SK-N-MC (cell line): Measurements from ENCODE around the gene SHC3.

Experiments
- DNase-seq: peaks from one replicate; pipeline ENCODE4 v3.0.0-alpha.2; 2011; ENCODE audit warnings: low read depth, low spot score
- H3K27ac ChIP-seq: fragments of 200-600 bp; sonication (generic); 2 replicates; pipeline ENCODE4 v1.5.1; 2016; ENCODE audit warnings: mixed run types
- H3K36me3 ChIP-seq: fragments of 200-600 bp; sonication (generic); 2 replicates; pipeline ENCODE4 v1.6.1; 2017; ENCODE audit warnings: antibody characterized with exemption, low read length, mixed read lengths; ENCODE audit not compliant: insufficient read depth
- H3K4me3 ChIP-seq: fragments of 200-600 bp; sonication (generic); 2 replicates; pipeline ENCODE4 v1.5.1; 2016
- H3K9ac ChIP-seq: fragments of 200-600 bp; sonication (generic); 2 replicates; pipeline ENCODE4 v1.8.0; 2017; ENCODE audit warnings: mixed run types, mixed read lengths; ENCODE audit not compliant: insufficient read length
- H3K9me3 ChIP-seq: fragments of 200-600 bp; sonication (generic); 2 replicates; pipeline ENCODE4 v1.6.1; 2017; ENCODE audit warnings: low read depth, mild to moderate bottlenecking, antibody characterized with exemption, low read length, moderate library complexity, mixed read lengths
- EZH2 ChIP-seq: fragments of 200-600 bp; sonication (generic); IDR thresholded peaks from one replicate; pipeline ENCODE4 v1.6.1; 2017; ENCODE audit warnings: antibody characterized with exemption
- FOXP2 ChIP-seq: optimal IDR thresholded peaks from 2 replicates; pipeline ENCODE3; 2011; ENCODE audit warnings: mild to moderate bottlenecking, moderate library complexity; ENCODE audit not compliant: insufficient read depth; ENCODE audit errors: extremely low read length, control extremely low read depth
- POLR2AphosphoS5 ChIP-seq: IDR thresholded peaks from 2 replicates; pipeline ENCODE4 v1.6.1; 2012; ENCODE audit warnings: mild to moderate bottlenecking, low read depth, low read length, borderline replicate concordance

The SHC3 gene

DNA sequence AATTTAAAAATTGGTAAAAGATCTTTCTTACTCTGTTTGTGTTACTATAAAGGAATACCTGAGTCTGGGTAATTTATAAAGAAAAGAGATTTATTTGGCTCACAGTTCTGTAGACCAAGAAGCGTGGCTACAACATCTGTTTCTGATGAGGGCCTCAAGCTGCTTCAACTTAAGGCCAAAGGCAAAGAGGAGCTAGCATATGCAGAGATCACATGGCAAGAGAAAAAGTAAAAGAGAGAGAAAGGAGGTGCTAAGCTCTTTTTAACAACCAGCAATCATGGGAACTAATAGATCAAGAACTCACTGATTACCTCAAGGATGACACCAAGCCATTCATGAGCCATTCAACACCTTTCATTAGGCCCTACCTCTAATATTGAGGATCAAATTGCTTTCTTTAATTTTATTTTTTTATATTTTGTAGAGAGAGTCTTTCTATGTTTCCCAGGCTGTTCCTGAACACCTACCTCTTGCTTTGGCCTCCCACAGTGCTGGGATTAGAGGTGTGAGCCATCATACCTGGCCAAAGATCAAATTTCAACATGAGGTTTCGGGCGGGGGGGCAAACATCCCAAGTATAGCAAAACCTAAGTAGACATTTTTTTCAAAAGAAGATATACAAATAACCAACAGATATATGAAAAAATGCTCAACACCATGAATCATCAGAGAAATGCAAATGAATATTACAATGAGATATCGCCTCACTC is 16.0 kb upstream of the SHC3 start:
- no peak for DNase-seq
- Histone ChIP-seq H3K9me3 (no peaks in the 10 kb centered on the region), H3K27ac (no peak overlapping the region), H3K36me3 (no peaks in the 10 kb centered on the region), H3K9ac (no peak overlapping the region), H3K4me3 (no peak overlapping the region)
- TF ChIP-seq POLR2AphosphoS5 (no peak), EZH2 (no peak), FOXP2 (no peak)

DNA sequence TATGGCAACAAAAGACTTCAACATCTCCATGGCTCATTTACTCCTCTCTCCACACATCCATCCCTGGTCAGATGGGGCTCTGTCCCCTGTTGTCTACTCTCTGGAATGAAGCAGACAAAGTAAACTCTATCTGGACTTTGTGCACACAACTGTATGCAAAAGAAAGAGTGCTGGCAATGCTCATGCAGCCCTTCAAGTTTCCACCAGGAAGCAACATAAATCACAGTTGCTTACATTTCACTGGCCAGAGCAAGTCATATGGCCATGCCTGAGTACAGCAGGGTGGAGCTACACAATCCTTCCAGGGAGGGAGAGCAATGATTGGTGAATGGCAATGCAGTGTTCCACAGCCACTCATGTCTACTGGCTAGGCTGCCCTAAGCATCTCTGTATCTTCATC is 12.4 kb upstream of the SHC3 start:
- TF ChIP-seq EZH2: no peak
- TF ChIP-seq FOXP2: no peak
- no peak for TF ChIP-seq POLR2AphosphoS5

DNA sequence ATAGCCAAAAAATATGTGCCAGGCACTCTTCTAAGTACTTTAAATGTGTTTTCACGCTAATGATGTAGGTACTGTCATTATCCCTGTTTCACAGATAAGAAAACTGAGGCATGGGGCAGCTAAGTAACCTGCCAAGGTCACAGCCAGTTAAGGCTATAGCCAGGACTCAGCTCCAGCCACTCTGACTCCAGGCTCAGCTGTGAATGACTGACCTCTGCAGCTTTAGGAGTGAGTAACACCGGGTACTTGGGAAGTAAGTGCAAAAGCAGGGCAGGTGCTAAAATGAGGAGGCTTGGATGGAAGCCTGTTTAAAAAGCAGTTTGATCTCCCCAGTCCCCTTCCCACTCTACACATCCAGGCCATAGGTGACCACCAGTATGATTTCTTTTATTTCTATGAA is 10.6 kb upstream of the SHC3 start:
- H3K9ac ChIP-seq: no peak overlapping the region
- no peaks in the 10 kb centered on the region for H3K36me3 ChIP-seq
- no peak overlapping the region for H3K27ac ChIP-seq
- DNase-seq: no peak
- TF ChIP-seq EZH2 (no peak), POLR2AphosphoS5 (no peak), FOXP2 (no peak)
- no peak overlapping the region for H3K4me3 ChIP-seq
- H3K9me3 ChIP-seq: no peaks in the 10 kb centered on the region

More for the DNA sequence above, 12.4 kb upstream of the SHC3 start:
- Histone ChIP-seq H3K9me3 (no peaks in the 10 kb centered on the region), H3K36me3 (no peaks in the 10 kb centered on the region), H3K27ac (no peak overlapping the region), H3K9ac (no peak overlapping the region), H3K4me3 (no peak overlapping the region)
- DNase-seq: no peak

DNA sequence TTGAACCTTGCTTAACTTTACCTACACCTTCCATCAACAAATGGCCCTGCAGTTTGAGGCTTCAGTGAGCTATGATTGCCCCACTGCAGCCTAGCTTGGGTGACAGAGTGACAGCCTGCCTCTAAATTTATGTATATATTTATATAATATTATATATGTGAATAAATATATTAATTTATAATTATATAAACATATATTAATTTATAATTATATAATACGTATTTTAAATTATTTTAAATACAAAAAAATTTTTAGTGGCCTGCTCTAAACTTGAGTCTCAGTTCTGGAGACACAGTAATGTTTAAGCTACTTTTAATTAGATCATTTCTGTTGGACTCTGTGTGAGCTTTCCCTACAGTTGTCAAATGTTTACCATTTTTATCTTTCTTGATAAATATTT is 9.3 kb upstream of the SHC3 start:
- no peak overlapping the region for H3K27ac ChIP-seq
- no peak for DNase-seq
- H3K4me3 ChIP-seq: no peak overlapping the region
- H3K9ac ChIP-seq: no peak overlapping the region
- TF ChIP-seq EZH2 (no peak), FOXP2 (no peak), POLR2AphosphoS5 (no peak)
- H3K9me3 ChIP-seq: no peaks in the 10 kb centered on the region
- H3K36me3 ChIP-seq: no peaks in the 10 kb centered on the region

DNA sequence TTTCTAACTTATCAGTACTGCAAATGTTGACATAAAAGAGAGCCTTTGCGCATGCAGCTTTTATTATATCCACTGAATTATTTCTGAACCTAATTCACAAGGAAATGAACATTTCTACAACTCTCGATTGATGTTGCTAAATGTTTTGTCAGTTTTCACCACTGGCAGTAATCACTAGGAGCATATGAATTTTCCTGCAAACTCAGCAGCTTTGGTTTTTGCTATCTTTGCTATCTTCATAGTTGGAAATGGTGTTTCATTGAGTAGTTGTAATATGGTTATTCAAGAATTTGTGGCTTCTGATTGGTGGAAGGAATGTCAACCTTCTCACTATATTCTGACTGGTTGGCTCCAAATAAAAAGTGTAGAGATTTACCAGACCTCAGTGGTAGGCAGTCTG is 8.9 kb upstream of the SHC3 start:
- Histone ChIP-seq H3K36me3 (no peaks in the 10 kb centered on the region), H3K4me3 (no peak overlapping the region), H3K27ac (no peak overlapping the region), H3K9me3 (no peaks in the 10 kb centered on the region), H3K9ac (no peak overlapping the region)
- no peak for DNase-seq
- TF ChIP-seq POLR2AphosphoS5 (no peak), EZH2 (no peak), FOXP2 (no peak)

DNA sequence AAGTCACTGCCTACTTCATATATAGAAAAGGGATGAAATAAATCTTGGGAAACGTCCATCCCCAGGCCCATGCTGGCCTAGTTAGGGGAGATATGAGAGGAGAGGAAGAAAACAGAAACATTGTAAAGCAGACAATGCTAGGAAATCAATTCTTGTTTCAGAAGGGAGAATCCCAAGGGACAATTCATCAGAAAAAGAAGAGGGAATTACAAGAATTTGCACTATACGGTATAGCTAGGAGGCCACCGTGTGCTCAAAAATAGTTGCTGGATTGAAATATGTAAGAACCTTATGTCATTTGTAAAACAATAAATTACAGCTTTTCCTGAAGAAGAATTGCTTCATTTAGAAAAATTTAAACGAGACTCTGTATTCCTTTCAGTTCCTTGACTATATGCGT is 8.3 kb upstream of the SHC3 start:
- Histone ChIP-seq H3K36me3 (no peaks in the 10 kb centered on the region), H3K9me3 (no peaks in the 10 kb centered on the region), H3K27ac (no peak overlapping the region), H3K4me3 (no peak overlapping the region), H3K9ac (no peak overlapping the region)
- DNase-seq: no peak
- TF ChIP-seq POLR2AphosphoS5: no peak
- no peak for TF ChIP-seq FOXP2
- no peak for TF ChIP-seq EZH2

DNA sequence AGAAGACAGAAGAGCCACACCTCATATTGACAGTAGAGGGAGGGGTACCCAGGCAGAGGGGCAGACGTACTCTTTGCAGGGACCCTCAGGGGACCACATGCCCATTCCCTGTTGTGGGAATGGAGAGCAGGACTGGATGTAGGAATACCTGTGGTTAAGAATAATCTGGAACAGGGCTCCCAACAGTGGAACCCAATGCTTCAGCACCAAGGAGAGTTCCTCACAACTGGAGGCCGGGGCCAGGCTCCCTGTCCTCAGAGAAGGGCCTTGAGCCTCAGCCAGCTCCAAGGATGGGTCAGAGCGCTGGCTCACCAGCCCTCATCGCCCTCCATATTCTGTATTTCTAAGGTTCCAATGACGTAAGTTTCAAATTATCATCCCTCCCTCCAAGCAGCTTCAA is 7.4 kb upstream of the SHC3 start:
- Histone ChIP-seq H3K9me3 (no peaks in the 10 kb centered on the region), H3K27ac (no peak overlapping the region), H3K36me3 (no peaks in the 10 kb centered on the region), H3K9ac (no peak overlapping the region), H3K4me3 (no peak overlapping the region)
- DNase-seq: no peak
- TF ChIP-seq EZH2 (no peak), POLR2AphosphoS5 (no peak)

DNA sequence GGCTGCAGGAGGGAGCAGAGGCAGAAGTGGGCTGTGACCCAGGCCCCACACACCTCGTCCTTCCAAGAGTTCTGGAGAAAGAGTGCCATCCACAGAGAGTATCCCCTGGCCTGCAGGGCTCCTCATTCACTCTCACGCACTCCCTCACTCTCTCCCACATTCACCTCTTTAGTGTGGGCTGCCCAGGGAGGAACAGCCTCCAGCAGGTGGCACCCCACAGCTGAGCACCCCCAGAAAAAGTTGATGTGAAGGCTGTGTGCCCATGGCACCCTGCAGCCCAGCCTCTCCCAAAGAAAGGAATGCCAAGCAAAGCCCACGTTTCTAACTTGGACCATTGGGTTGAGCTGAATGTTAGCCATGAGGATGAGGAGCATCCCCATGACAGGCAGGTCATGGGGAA is 4.5 kb upstream of the SHC3 start:
- DNase-seq: no peak
- TF ChIP-seq FOXP2 (no peak), EZH2 (no peak), POLR2AphosphoS5 (no peak)

DNA sequence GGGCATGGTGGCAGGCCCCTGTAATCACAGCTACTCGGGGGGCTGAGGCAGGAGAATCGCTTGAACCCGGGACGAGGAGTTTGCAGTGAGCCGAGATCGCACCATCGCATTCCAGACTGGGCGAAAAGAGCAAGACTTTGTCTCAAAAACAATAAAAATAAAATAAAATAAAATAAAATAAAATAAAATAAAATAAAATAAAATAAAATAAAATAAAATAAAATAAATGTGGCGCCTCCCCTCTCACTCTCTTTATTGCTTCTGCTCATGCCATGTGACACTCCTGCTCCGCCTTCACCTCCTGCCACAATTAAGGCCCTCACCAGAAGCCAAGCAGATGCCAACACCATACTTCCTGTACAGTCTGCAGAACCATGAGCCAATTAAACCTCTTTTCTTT is 3.8 kb upstream of the SHC3 start:
- TF ChIP-seq FOXP2: no peak
- no peak for TF ChIP-seq POLR2AphosphoS5
- no peak for TF ChIP-seq EZH2
- H3K4me3 ChIP-seq: no peak overlapping the region
- no peak overlapping the region for H3K27ac ChIP-seq
- no peak overlapping the region for H3K9ac ChIP-seq
- H3K9me3 ChIP-seq: no peaks in the 10 kb centered on the region
- DNase-seq: no peak
- no peaks in the 10 kb centered on the region for H3K36me3 ChIP-seq

More for the DNA sequence above, 4.5 kb upstream of the SHC3 start:
- Histone ChIP-seq H3K36me3 (no peaks in the 10 kb centered on the region), H3K4me3 (no peak overlapping the region), H3K27ac (no peak overlapping the region), H3K9ac (no peak overlapping the region), H3K9me3 (no peaks in the 10 kb centered on the region)
